NCI-H526 treated with DMSO at 0.1 percent for 48 hours (cell line): Measurements from ENCODE around the gene AMY2B.
"Not testable (repeated sequence)": the region's sequence is repeated elsewhere in the genome, so short reads cannot be mapped to it uniquely, and the experiment has no call there.

ENCODE experiments used
- DNase-seq: peaks from one replicate; lab custom pipeline; 2025; lab: John Stamatoyannopoulos, UW

Gene AMY2B

GRCh38 chr1:103627436-103627835 is 56.0 kb downstream of the AMY2B start:
- not testable (repeated sequence) for DNase-seq
